ENCODE results near the gene SYT10. TPM values are rescaled to one million over a fixed set of nuclear protein-coding genes. Genes with fewer than 3 reads are reported as not detected.
"Not testable (repeated sequence)": the region's sequence is repeated elsewhere in the genome, so short reads cannot be mapped to it uniquely, and the experiment has no call there.

SYT10 gene
- total and polyA plus RNA-seq, 5 donors = 0.02 to 0.29 (median 0.08) TPM; not detected in 1

DNA sequence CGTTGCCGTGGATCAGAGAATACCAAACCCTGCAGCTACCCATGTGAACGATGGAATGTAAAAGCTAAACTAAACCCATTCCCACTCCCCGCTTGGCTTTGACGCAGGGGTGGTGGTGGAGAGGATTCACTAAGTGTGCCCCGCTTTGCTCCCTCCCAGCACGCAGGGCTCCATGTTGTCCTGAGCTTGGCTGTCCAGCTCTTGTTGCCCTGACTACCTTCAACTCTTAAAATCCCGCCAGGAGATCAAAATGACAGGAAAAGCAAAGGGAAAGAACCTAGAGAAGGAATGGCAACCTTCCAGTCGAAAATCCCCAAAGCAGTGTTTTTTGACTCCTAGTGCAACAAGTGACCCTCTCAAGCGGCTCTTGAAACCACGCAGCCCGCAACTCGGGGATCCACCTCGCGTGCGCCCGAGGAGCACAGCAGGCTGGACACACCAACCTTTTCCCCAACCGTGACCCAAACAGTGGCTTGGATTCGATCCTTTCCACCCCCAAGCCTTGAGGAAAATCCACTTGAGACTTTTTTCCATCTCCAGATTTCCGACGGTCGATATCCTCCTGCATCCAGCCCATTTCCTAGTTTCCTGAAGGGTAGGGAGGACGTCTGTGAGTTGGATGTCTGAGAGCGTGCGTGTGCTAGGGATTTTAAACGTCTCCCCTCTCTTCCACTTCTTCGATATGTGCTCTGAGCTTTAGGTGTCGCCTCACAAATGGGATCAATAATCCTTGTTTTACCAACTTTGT is 1.4 kb downstream of the SYT10 start:
- H3K4me3 ChIP-seq (ENCODE audit: low read length) = no peak overlapping the region
- intact Hi-C loops (cut with DNase I) = no loop called here
- DNase-seq (no peak), ATAC-seq (no peak)
- no peaks in the 10 kb centered on the region for H3K27me3 ChIP-seq (ENCODE audit: control insufficient read depth, insufficient read depth)
- WGBS = 11% methylated on average over 28 of the region's 28 CpGs
- H3K9me3 ChIP-seq (ENCODE audit: control insufficient read depth, low read length) = no peaks in the 10 kb centered on the region
- no peaks in the 10 kb centered on the region for H3K4me1 ChIP-seq (ENCODE audit: control insufficient read depth, insufficient read depth, low read length)
- no peak overlapping the region for H3K27ac ChIP-seq (ENCODE audit: low read length)

GRCh38 chr12:33437598-33437997 is 2.0 kb downstream of the SYT10 start:
- ATAC-seq (no peak), DNase-seq (no peak)
- H3K4me1 ChIP-seq (ENCODE audit: control insufficient read depth, insufficient read depth, low read length) = no peaks in the 10 kb centered on the region
- no peaks in the 10 kb centered on the region for H3K9me3 ChIP-seq (ENCODE audit: control insufficient read depth, low read length)
- WGBS = 28% methylated on average over 7 of the region's 7 CpGs
- intact Hi-C loops (cut with DNase I) = no loop called here
- no peak overlapping the region for H3K27ac ChIP-seq (ENCODE audit: low read length)
- H3K4me3 ChIP-seq (ENCODE audit: low read length) = no peak overlapping the region
- H3K27me3 ChIP-seq (ENCODE audit: control insufficient read depth, insufficient read depth) = no peaks in the 10 kb centered on the region

DNA sequence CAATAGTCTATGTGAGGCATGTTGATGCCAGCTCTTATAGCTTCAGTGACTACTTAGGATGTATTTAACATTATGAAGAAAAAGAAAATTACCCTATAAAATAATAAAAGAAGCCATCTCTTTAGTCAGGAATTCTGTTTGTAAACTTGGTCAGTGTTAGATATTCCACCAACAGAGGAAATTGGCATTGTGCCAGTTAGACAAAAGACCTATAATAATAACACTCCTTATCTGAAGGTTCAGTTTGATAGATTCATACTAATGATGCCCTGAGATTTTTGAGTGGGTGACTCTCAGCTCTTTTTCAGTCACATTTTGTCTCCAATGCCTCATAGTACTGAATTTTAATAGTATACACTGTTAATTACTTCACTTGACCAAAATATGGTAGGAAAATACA is 6.6 kb downstream of the SYT10 start:
- H3K27ac ChIP-seq (ENCODE audit: low read length) = no peak overlapping the region
- no peaks in the 10 kb centered on the region for H3K9me3 ChIP-seq (ENCODE audit: control insufficient read depth, low read length)
- no peaks in the 10 kb centered on the region for H3K27me3 ChIP-seq (ENCODE audit: control insufficient read depth, insufficient read depth)
- no peaks in the 10 kb centered on the region for H3K4me1 ChIP-seq (ENCODE audit: control insufficient read depth, insufficient read depth, low read length)
- intact Hi-C loops (cut with DNase I) = no loop called here
- H3K4me3 ChIP-seq (ENCODE audit: low read length) = no peak overlapping the region
- DNase-seq (no peak), ATAC-seq (no peak)

DNA sequence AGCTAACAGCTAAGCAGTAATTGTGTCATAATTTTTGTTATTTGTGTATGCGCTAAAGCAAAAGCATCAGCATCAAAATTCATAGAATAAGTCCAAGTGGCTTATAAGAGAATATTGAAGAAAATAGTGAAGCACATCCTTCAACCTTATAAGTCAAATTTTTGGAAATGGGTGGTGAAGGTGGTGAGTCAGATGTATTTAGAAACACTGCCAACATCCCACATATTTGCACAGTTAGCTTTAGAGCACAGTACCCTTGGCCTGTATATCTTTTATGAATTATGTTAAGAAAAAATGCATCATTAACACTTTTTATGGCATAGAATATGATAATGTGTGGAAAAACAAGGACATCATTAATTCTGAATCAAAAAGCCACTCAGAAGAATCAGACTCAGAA is 8.0 kb downstream of the SYT10 start:
- Histone ChIP-seq H3K4me1 (ENCODE audit: control insufficient read depth, insufficient read depth, low read length) (no peaks in the 10 kb centered on the region), H3K4me3 (ENCODE audit: low read length) (no peak overlapping the region), H3K27me3 (ENCODE audit: control insufficient read depth, insufficient read depth) (no peaks in the 10 kb centered on the region), H3K9me3 (ENCODE audit: control insufficient read depth, low read length) (no peaks in the 10 kb centered on the region), H3K27ac (ENCODE audit: low read length) (no peak overlapping the region)
- DNase-seq (no peak), ATAC-seq (no peak)
- WGBS = 97% methylated on average over 1 of the region's 1 CpG
- intact Hi-C loops (cut with DNase I) = no loop called here

- no peak for ATAC-seq
- intact Hi-C loops (cut with DNase I) = no loop called here
- 70% methylated on average over 2 of the region's 2 CpGs for WGBS
- no peaks in the 10 kb centered on the region for H3K9me3 ChIP-seq (ENCODE audit: control insufficient read depth, low read length)
- no peaks in the 10 kb centered on the region for H3K27me3 ChIP-seq (ENCODE audit: control insufficient read depth, insufficient read depth)
- H3K27ac ChIP-seq (ENCODE audit: low read length) = no peak overlapping the region
- H3K4me1 ChIP-seq (ENCODE audit: control insufficient read depth, insufficient read depth, low read length) = no peaks in the 10 kb centered on the region
- no peak for DNase-seq
- H3K4me3 ChIP-seq (ENCODE audit: low read length) = no peak overlapping the region
Observed at GRCh38 chr12:33429468-33429867, 10.2 kb downstream of the SYT10 start.

GRCh38 chr12:33427071-33427470 is 12.5 kb downstream of the SYT10 start:
- Histone ChIP-seq H3K4me1 (ENCODE audit: control insufficient read depth, insufficient read depth, low read length) (no peaks in the 10 kb centered on the region), H3K27ac (ENCODE audit: low read length) (no peak overlapping the region), H3K9me3 (ENCODE audit: control insufficient read depth, low read length) (no peaks in the 10 kb centered on the region), H3K27me3 (ENCODE audit: control insufficient read depth, insufficient read depth) (no peaks in the 10 kb centered on the region), H3K4me3 (ENCODE audit: low read length) (no peak overlapping the region)
- DNase-seq (no peak), ATAC-seq (no peak)
- intact Hi-C loops (cut with DNase I) = no loop called here
- 69% methylated on average over 2 of the region's 2 CpGs for WGBS

- intact Hi-C loops (cut with DNase I) = no loop called here
- H3K4me1 ChIP-seq (ENCODE audit: control insufficient read depth, insufficient read depth, low read length) = no peaks in the 10 kb centered on the region
- DNase-seq = no peak
- 83% methylated on average over 1 of the region's 1 CpG for WGBS
- no peak for ATAC-seq
- H3K27me3 ChIP-seq (ENCODE audit: control insufficient read depth, insufficient read depth) = no peaks in the 10 kb centered on the region
- H3K9me3 ChIP-seq (ENCODE audit: control insufficient read depth, low read length) = no peaks in the 10 kb centered on the region
- H3K4me3 ChIP-seq (ENCODE audit: low read length) = no peak overlapping the region
- H3K27ac ChIP-seq (ENCODE audit: low read length) = no peak overlapping the region
Observed at GRCh38 chr12:33423706-33424105, 15.9 kb downstream of the SYT10 start.

- ATAC-seq; H3K4me1 ChIP-seq (ENCODE audit: control insufficient read depth, insufficient read depth, low read length); intact Hi-C loops (cut with DNase I); H3K9me3 ChIP-seq (ENCODE audit: control insufficient read depth, low read length); H3K27me3 ChIP-seq (ENCODE audit: control insufficient read depth, insufficient read depth); DNase-seq; H3K27ac ChIP-seq (ENCODE audit: low read length); H3K4me3 ChIP-seq (ENCODE audit: low read length): not testable (repeated sequence)
- WGBS = 86% methylated on average over 6 of the region's 6 CpGs
Observed at GRCh38 chr12:33412410-33412809, 27.2 kb downstream of the SYT10 start.

DNA sequence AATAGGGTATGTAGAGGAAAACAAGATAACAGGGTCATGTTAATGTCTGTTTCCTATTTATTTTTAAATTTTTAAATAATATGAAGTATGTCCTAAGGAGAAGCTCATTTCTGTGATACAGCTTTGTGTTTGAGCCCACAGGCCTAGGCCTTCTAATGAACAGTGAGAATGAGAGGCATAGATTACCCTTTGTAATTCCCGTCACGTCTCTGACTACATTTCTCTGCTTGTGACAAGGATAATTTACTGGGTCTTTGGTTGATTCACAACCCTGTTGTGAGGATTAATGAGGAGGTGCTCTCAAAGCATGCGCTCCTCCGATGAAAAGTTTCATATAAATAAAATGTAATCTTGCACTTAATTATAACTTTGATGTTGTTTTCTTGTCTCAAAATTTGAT is 56.1 kb downstream of the SYT10 start:
- H3K27ac ChIP-seq (ENCODE audit: low read length) = no peak overlapping the region
- ATAC-seq (no peak), DNase-seq (no peak)
- H3K27me3 ChIP-seq (ENCODE audit: control insufficient read depth, insufficient read depth) = no peaks in the 10 kb centered on the region
- no peaks in the 10 kb centered on the region for H3K4me1 ChIP-seq (ENCODE audit: control insufficient read depth, insufficient read depth, low read length)
- no peak overlapping the region for H3K4me3 ChIP-seq (ENCODE audit: low read length)
- no peaks in the 10 kb centered on the region for H3K9me3 ChIP-seq (ENCODE audit: control insufficient read depth, low read length)
- WGBS = 91% methylated on average over 4 of the region's 4 CpGs
- intact Hi-C loops (cut with DNase I) = no loop called here

DNA sequence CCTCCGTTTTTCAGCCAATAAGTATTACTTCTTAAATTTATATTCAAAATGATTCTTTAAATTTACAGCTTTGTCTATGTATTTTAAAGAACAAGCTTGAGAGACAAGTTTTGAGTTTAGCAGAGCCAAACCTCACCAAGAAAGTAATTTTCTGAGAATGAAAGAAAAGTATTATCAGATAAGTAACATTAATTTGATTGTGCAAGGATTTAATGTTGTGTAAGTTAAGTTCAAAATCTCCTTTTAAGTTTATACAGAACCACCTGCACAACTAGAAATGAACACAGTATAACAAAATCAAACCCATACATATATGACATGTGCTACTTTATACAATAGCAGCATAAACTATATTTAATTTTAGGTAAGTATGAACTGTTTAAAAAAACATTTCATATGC is 63.5 kb downstream of the SYT10 start:
- DNase-seq (no peak), ATAC-seq (no peak)
- intact Hi-C loops (cut with DNase I) = no loop called here
- no peak overlapping the region for H3K4me3 ChIP-seq (ENCODE audit: low read length)
- no peaks in the 10 kb centered on the region for H3K4me1 ChIP-seq (ENCODE audit: control insufficient read depth, insufficient read depth, low read length)
- no peaks in the 10 kb centered on the region for H3K27me3 ChIP-seq (ENCODE audit: control insufficient read depth, insufficient read depth)
- 68% methylated on average over 1 of the region's 1 CpG for WGBS
- no peaks in the 10 kb centered on the region for H3K9me3 ChIP-seq (ENCODE audit: control insufficient read depth, low read length)
- no peak overlapping the region for H3K27ac ChIP-seq (ENCODE audit: low read length)

DNA sequence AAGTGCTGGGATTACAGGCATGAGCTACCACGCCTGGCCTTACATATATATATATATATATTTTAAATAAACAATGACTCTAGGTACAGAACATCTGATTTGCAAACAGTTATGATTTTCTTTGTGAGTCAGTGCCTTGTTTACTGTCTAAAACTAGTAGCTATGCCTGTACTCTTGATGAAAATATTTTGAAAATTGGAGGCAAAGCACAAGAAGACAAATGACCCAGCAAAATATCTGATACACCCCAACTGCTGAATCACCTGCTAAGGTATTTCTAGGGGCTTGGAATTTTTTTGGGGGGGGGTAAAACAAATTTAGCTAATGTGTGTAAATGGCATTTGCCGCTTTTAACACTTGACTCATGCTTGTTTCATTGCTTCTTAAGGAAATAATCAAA is 69.3 kb downstream of the SYT10 start:
- Histone ChIP-seq H3K9me3 (ENCODE audit: control insufficient read depth, low read length) (no peaks in the 10 kb centered on the region), H3K4me1 (ENCODE audit: control insufficient read depth, insufficient read depth, low read length) (no peaks in the 10 kb centered on the region), H3K4me3 (ENCODE audit: low read length) (no peak overlapping the region), H3K27me3 (ENCODE audit: control insufficient read depth, insufficient read depth) (no peaks in the 10 kb centered on the region), H3K27ac (ENCODE audit: low read length) (no peak overlapping the region)
- 73% methylated on average over 2 of the region's 2 CpGs for WGBS
- DNase-seq (no peak), ATAC-seq (no peak)
- intact Hi-C loops (cut with DNase I) = no loop called here

DNA sequence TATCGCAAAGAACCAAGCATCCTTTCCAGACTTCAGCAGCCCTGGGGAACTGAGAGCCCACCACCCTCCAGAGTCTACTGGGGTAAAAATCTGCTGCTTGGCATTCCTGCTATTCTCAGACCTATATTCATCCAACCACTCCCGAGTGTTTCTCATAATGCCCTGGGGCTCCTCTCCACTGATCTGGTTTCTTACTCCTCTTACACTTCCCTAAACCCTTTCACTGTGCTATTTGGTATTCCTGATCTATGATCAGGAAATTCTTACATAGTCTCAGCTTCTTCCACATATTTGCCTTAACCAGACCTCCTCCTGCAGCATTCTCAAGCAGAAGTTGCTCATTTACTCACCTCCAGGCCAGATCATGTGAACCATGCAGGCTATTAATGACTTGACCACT is 82.4 kb downstream of the SYT10 start:
- no peaks in the 10 kb centered on the region for H3K27me3 ChIP-seq (ENCODE audit: control insufficient read depth, insufficient read depth)
- intact Hi-C loops (cut with DNase I) = no loop called here

More for the DNA sequence above, 82.4 kb downstream of the SYT10 start:
- no peak for ATAC-seq
- Histone ChIP-seq H3K4me3 (ENCODE audit: low read length) (no peak overlapping the region), H3K4me1 (ENCODE audit: control insufficient read depth, insufficient read depth, low read length) (no peaks in the 10 kb centered on the region), H3K27ac (ENCODE audit: low read length) (no peak overlapping the region), H3K9me3 (ENCODE audit: control insufficient read depth, low read length) (no peaks in the 10 kb centered on the region)
- 85% methylated on average over 2 of the region's 2 CpGs for WGBS
- DNase-seq = no peak
